ENCODE measurements around the gene ELMO2.

The ELMO2 gene

GRCh38 chr20:46332373-46333160 is 73.8 kb downstream of the ELMO2 start:
- TF ChIP-seq TAF1 (IDR thresholded peaks at IDR 0.05; ENCODE audit: low read depth, low read length) (no peak), POU2F2 (IDR thresholded peaks at IDR 0.05; ENCODE audit: low read depth, low read length) (no peak), POLR2AphosphoS5 (IDR thresholded peaks at IDR 0.05; ENCODE audit: low read depth, low read length) (no peak), POLR2A (IDR thresholded peaks at IDR 0.05; ENCODE audit: low read depth, low read length) (no peak), SPI1 (IDR thresholded peaks at IDR 0.05; ENCODE audit: low read depth, low read length) (no peak)
- FAIRE-seq (no peak), DNase-seq (ENCODE audit: insufficient read length, low spot score) (no peak)

GRCh38 chr20:46331611-46332361 is 74.6 kb downstream of the ELMO2 start:
- FAIRE-seq (no peak), DNase-seq (ENCODE audit: insufficient read length, low spot score) (no peak)
- TF ChIP-seq POU2F2 (IDR thresholded peaks at IDR 0.05; ENCODE audit: low read depth, low read length) (no peak), PAX5 (IDR thresholded peaks at IDR 0.05; ENCODE audit: insufficient read depth, low read length, severe bottlenecking) (no peak), TAF1 (IDR thresholded peaks at IDR 0.05; ENCODE audit: low read depth, low read length) (no peak), SPI1 (IDR thresholded peaks at IDR 0.05; ENCODE audit: low read depth, low read length) (no peak), POLR2A (IDR thresholded peaks at IDR 0.05; ENCODE audit: low read depth, low read length) (no peak), POLR2AphosphoS5 (IDR thresholded peaks at IDR 0.05; ENCODE audit: low read depth, low read length) (no peak)

GRCh38 chr20:46330831-46331371 is 75.5 kb downstream of the ELMO2 start:
- no peak for FAIRE-seq
- TF ChIP-seq POLR2AphosphoS5 (IDR thresholded peaks at IDR 0.05; ENCODE audit: low read depth, low read length) = no peak
- no peak for TF ChIP-seq SPI1 (IDR thresholded peaks at IDR 0.05; ENCODE audit: low read depth, low read length)
- TF ChIP-seq POLR2A (IDR thresholded peaks at IDR 0.05; ENCODE audit: low read depth, low read length) = no peak

GRCh38 chr20:46330072-46330763 is 76.2 kb downstream of the ELMO2 start:
- DNase-seq (ENCODE audit: insufficient read length, low spot score) = no peak
- TF ChIP-seq PAX5 (IDR thresholded peaks at IDR 0.05; ENCODE audit: insufficient read depth, low read length, severe bottlenecking) = no peak
- TF ChIP-seq SPI1 (IDR thresholded peaks at IDR 0.05; ENCODE audit: low read depth, low read length) = no peak
- no peak for TF ChIP-seq POLR2A (IDR thresholded peaks at IDR 0.05; ENCODE audit: low read depth, low read length)
- no peak for TF ChIP-seq POLR2AphosphoS5 (IDR thresholded peaks at IDR 0.05; ENCODE audit: low read depth, low read length)
- TF ChIP-seq POU2F2 (IDR thresholded peaks at IDR 0.05; ENCODE audit: low read depth, low read length) = no peak
- no peak for TF ChIP-seq TAF1 (IDR thresholded peaks at IDR 0.05; ENCODE audit: low read depth, low read length)
- FAIRE-seq = no peak

More at GRCh38 chr20:46330831-46331371, 75.5 kb downstream of the ELMO2 start:
- no peak for DNase-seq (ENCODE audit: insufficient read length, low spot score)

GRCh38 chr20:46328200-46328882 is 78.1 kb downstream of the ELMO2 start:
- TF ChIP-seq SPI1 (IDR thresholded peaks at IDR 0.05; ENCODE audit: low read depth, low read length) (no peak), POLR2A (IDR thresholded peaks at IDR 0.05; ENCODE audit: low read depth, low read length) (no peak)

GRCh38 chr20:46327557-46327956 is 78.9 kb downstream of the ELMO2 start:
- no peak for DNase-seq (ENCODE audit: insufficient read length, low spot score)
- FAIRE-seq = no peak
- TF ChIP-seq SPI1 (IDR thresholded peaks at IDR 0.05; ENCODE audit: low read depth, low read length) = no peak

More at GRCh38 chr20:46328200-46328882, 78.1 kb downstream of the ELMO2 start:
- DNase-seq (ENCODE audit: insufficient read length, low spot score) (no peak), FAIRE-seq (no peak)

GRCh38 chr20:46325789-46326188 is 80.6 kb downstream of the ELMO2 start:
- DNase-seq (ENCODE audit: insufficient read length, low spot score) = no peak
- FAIRE-seq = no peak
- TF ChIP-seq POU2F2 (IDR thresholded peaks at IDR 0.05; ENCODE audit: low read depth, low read length) (no peak), POLR2AphosphoS5 (IDR thresholded peaks at IDR 0.05; ENCODE audit: low read depth, low read length) (no peak), TAF1 (IDR thresholded peaks at IDR 0.05; ENCODE audit: low read depth, low read length) (no peak), PAX5 (IDR thresholded peaks at IDR 0.05; ENCODE audit: insufficient read depth, low read length, severe bottlenecking) (no peak), POLR2A (IDR thresholded peaks at IDR 0.05; ENCODE audit: low read depth, low read length) (no peak), SPI1 (IDR thresholded peaks at IDR 0.05; ENCODE audit: low read depth, low read length) (no peak)

- FAIRE-seq (no peak), DNase-seq (ENCODE audit: insufficient read length, low spot score) (no peak)
- TF ChIP-seq POU2F2 (IDR thresholded peaks at IDR 0.05; ENCODE audit: low read depth, low read length) (no peak), POLR2A (IDR thresholded peaks at IDR 0.05; ENCODE audit: low read depth, low read length) (no peak), PAX5 (IDR thresholded peaks at IDR 0.05; ENCODE audit: insufficient read depth, low read length, severe bottlenecking) (no peak), SPI1 (IDR thresholded peaks at IDR 0.05; ENCODE audit: low read depth, low read length) (no peak), POLR2AphosphoS5 (IDR thresholded peaks at IDR 0.05; ENCODE audit: low read depth, low read length) (no peak), TAF1 (IDR thresholded peaks at IDR 0.05; ENCODE audit: low read depth, low read length) (no peak)
These were observed 81.3 kb downstream of the ELMO2 start for GRCh38 chr20:46324960-46325703.
